ENCODE data around the gene NLRP3.

DNA sequence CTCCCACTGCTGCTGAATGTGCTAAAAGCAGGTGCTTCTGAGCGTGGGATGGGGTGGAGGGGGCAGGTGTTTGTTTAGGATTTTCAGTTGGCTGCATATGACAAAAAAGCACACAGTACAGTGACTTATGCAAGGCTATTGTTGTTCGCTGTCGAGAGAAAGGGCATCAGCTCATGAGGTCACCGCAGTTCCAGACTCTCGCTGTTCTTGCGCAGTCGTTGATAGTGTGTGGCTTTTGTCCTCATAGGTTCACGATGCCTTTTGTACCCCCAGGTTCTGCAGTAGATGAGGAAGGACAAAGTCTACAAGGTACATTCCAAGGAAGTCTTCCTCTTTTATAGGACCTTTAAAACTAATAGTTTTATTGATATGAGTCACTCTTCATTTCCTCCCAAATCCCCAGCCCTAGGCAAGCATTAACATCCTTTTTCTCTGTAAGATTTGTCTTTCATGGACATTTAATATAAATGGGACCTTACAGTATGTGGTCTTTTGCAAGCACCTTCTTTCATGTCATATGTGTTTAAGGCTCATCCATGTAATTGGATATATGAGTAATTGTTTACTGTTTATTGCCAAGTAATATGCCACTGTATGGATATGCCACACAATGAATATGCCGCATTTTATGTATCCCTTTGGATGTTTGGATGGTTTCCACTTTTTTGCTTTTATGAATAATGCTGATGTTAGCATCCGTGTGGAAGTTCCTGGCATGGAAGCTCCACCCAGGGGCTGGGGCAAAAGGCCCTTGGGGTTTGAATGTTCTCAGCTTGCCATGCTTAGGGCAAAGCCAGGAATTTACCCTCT is 14.5 kb upstream of the NLRP3 start:
- TF ChIP-seq BHLHE40 (IDR thresholded peaks at IDR 0.05; ENCODE audit: low read length) = no peak
- TF ChIP-seq, protein P1, sequence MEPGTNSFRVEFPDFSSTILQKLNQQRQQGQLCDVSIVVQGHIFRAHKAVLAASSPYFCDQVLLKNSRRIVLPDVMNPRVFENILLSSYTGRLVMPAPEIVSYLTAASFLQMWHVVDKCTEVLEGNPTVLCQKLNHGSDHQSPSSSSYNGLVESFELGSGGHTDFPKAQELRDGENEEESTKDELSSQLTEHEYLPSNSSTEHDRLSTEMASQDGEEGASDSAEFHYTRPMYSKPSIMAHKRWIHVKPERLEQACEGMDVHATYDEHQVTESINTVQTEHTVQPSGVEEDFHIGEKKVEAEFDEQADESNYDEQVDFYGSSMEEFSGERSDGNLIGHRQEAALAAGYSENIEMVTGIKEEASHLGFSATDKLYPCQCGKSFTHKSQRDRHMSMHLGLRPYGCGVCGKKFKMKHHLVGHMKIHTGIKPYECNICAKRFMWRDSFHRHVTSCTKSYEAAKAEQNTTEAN (CRISPR knock-in tag; conservative IDR thresholded peaks at IDR 0.05) = no peak
- no peak for TF ChIP-seq ZBTB8A (CRISPR knock-in tag; IDR thresholded peaks at IDR 0.05; ENCODE audit: borderline replicate concordance, low read depth)
- TF ChIP-seq RAD21 (CRISPR knock-in tag; IDR thresholded peaks at IDR 0.05) = no peak
- TF ChIP-seq NONO (IDR thresholded peaks at IDR 0.05) = no peak
- TF ChIP-seq NONO (CRISPR knock-in tag; conservative IDR thresholded peaks at IDR 0.05) = no peak
- TF ChIP-seq, protein P2, sequence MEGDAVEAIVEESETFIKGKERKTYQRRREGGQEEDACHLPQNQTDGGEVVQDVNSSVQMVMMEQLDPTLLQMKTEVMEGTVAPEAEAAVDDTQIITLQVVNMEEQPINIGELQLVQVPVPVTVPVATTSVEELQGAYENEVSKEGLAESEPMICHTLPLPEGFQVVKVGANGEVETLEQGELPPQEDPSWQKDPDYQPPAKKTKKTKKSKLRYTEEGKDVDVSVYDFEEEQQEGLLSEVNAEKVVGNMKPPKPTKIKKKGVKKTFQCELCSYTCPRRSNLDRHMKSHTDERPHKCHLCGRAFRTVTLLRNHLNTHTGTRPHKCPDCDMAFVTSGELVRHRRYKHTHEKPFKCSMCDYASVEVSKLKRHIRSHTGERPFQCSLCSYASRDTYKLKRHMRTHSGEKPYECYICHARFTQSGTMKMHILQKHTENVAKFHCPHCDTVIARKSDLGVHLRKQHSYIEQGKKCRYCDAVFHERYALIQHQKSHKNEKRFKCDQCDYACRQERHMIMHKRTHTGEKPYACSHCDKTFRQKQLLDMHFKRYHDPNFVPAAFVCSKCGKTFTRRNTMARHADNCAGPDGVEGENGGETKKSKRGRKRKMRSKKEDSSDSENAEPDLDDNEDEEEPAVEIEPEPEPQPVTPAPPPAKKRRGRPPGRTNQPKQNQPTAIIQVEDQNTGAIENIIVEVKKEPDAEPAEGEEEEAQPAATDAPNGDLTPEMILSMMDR (CRISPR knock-in tag; IDR thresholded peaks at IDR 0.05) = no peak
- TF ChIP-seq HDAC6 (IDR thresholded peaks at IDR 0.05; ENCODE audit: low read depth, low read length) = no peak
- no peak for TF ChIP-seq EZH2 (conservative IDR thresholded peaks at IDR 0.05; ENCODE audit: low read depth, low read length)
- TF ChIP-seq CBX2 (IDR thresholded peaks at IDR 0.05; ENCODE audit: low read depth, low read length) = no peak
- no peak for TF ChIP-seq CBX2 (CRISPR knock-in tag; IDR thresholded peaks at IDR 0.05; ENCODE audit: low read depth)
- TF ChIP-seq THAP11 (CRISPR knock-in tag; IDR thresholded peaks at IDR 0.05) = no peak
- no peak for TF ChIP-seq SP140L (CRISPR knock-in tag; IDR thresholded peaks at IDR 0.05; ENCODE audit: borderline replicate concordance)
- no peak for TF ChIP-seq JUNB (CRISPR knock-in tag; IDR thresholded peaks at IDR 0.05; ENCODE audit: borderline replicate concordance)
- no peak for TF ChIP-seq HIVEP1 (CRISPR knock-in tag; IDR thresholded peaks at IDR 0.05)
- TF ChIP-seq AGO1 (IDR thresholded peaks at IDR 0.05; ENCODE audit: low read depth, low read length, poor library complexity, severe bottlenecking) = no peak

Data from HepG2 (cell line).